Measurements from ENCODE around the gene SLC22A23.

- no peak for TF ChIP-seq EZH2 (IDR thresholded peaks at IDR 0.05; ENCODE audit: low read length)
- peak in 1 of 3 experiments; percentile 20 for TF ChIP-seq CTCF (optimal IDR thresholded peaks at IDR 0.05 in 1 of 3, IDR thresholded peaks at IDR 0.05 in 1 of 3, conservative IDR thresholded peaks at IDR 0.05 in 1 of 3; ENCODE audit: extremely low read depth in 1 of 3, insufficient read depth in 2 of 3, low read length in 3 of 3)
Observed at GRCh38 chr6:3294921-3295871, 161.7 kb downstream of the SLC22A23 start.

Measured in keratinocyte (primary cell).